Endothelial cell (in vitro differentiated cells): ENCODE data around the gene ZDHHC18. TPM values are rescaled to one million over a fixed set of nuclear protein-coding genes. Genes with fewer than 3 reads are reported as not detected.
"Not testable (repeated sequence)": the region's sequence is repeated elsewhere in the genome, so short reads cannot be mapped to it uniquely, and the experiment has no call there.

ENCODE experiments used
- DNase-seq: peaks from one replicate; pipeline ENCODE4 v3.0.0; 2021; ENCODE audit warnings: low spot score
- H3K27ac Mint-ChIP-seq: one replicate; pipeline ENCODE4 v1.8.0; 2021; ENCODE audit warnings: mixed read lengths, inconsistent platforms; ENCODE audit not compliant: unreplicated experiment
- H3K27me3 Mint-ChIP-seq: one replicate; pipeline ENCODE4 v1.8.0; 2021; ENCODE audit warnings: mild to moderate bottlenecking, moderate library complexity, mixed read lengths, inconsistent platforms; ENCODE audit not compliant: unreplicated experiment
- H3K36me3 Mint-ChIP-seq: one replicate; pipeline ENCODE4 v1.8.0; 2021; ENCODE audit warnings: mild to moderate bottlenecking, low read depth, mixed read lengths, inconsistent platforms; ENCODE audit not compliant: unreplicated experiment
- H3K4me1 Mint-ChIP-seq: one replicate; pipeline ENCODE4 v1.8.0; 2021; ENCODE audit warnings: mild to moderate bottlenecking, mixed read lengths, inconsistent platforms; ENCODE audit not compliant: unreplicated experiment
- H3K4me3 Mint-ChIP-seq: one replicate; pipeline ENCODE4 v1.8.0; 2021; ENCODE audit warnings: mild to moderate bottlenecking, mixed read lengths, inconsistent platforms; ENCODE audit not compliant: unreplicated experiment
- H3K9me3 Mint-ChIP-seq: one replicate; pipeline ENCODE4 v1.8.0; 2021; ENCODE audit warnings: mixed read lengths, inconsistent platforms; ENCODE audit not compliant: unreplicated experiment
- total RNA-seq: library from RNA; stranded (reverse); fragmentation: NEBNext Ultra II Directional; extraction: Animal tissue kit (Norgen Biotek cat#: 25700); gene quantifications from one replicate; pipeline ENCODE4 v1.2.1, GENCODE V29; 2021; ENCODE audit not compliant: unreplicated experiment
- TF ChIP-seq, protein P1 (sequence below): fragments of 200-600 bp; sonication (generic); IDR thresholded peaks from one replicate; pipeline ENCODE4 v1.5.0; 2021; ENCODE audit warnings: antibody characterized with exemption; ENCODE audit not compliant: unreplicated experiment

ZDHHC18 gene
- total RNA-seq, 1 donor from 2014 or later = 32.4 TPM

DNA sequence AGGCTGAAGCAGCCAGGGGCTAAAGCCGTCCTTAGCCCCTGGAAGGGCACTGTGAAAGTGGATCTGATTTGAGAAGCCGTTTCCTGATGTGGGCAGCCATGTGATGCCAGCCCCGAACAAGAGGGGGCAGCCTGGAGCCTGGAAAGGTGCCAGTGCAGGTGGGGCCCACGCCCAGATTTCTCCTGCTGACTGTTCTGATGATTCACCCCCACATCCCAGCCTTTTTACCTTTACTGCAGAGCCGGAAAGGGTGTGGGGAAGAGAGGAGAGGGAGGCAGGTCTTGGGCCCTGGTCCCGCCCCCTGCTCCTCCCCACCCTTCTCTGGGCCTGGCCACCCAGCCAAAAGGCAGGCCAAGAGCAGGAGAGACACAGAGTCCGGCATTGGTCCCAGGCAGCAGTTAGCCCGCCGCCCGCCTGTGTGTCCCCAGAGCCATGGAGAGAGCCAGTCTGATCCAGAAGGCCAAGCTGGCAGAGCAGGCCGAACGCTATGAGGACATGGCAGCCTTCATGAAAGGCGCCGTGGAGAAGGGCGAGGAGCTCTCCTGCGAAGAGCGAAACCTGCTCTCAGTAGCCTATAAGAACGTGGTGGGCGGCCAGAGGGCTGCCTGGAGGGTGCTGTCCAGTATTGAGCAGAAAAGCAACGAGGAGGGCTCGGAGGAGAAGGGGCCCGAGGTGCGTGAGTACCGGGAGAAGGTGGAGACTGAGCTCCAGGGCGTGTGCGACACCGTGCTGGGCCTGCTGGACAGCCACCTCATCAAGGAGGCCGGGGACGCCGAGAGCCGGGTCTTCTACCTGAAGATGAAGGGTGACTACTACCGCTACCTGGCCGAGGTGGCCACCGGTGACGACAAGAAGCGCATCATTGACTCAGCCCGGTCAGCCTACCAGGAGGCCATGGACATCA is 36.5 kb downstream of the ZDHHC18 start, which contains the start of gene SFN:
SFN (plus strand) TSS at position 369 of the 904 bp plus-strand sequence; CDS start at position 433, 64 bp downstream.
- H3K4me3 Mint-ChIP-seq = no peak within 1 kb of the TSS
- peak; percentile 33 for DNase-seq

DNA sequence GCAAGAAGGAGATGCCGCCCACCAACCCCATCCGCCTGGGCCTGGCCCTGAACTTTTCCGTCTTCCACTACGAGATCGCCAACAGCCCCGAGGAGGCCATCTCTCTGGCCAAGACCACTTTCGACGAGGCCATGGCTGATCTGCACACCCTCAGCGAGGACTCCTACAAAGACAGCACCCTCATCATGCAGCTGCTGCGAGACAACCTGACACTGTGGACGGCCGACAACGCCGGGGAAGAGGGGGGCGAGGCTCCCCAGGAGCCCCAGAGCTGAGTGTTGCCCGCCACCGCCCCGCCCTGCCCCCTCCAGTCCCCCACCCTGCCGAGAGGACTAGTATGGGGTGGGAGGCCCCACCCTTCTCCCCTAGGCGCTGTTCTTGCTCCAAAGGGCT is 37.2 kb downstream of the ZDHHC18 start:
- no peak for DNase-seq
- no peaks in the 10 kb centered on the region for H3K36me3 Mint-ChIP-seq
- H3K4me3 Mint-ChIP-seq = no peak overlapping the region
- peaks cover 7% of the 10 kb centered on the region for H3K4me1 Mint-ChIP-seq
- H3K27me3 Mint-ChIP-seq = peaks cover 10% of the 10 kb centered on the region
- H3K9me3 Mint-ChIP-seq = no peaks in the 10 kb centered on the region
- TF ChIP-seq, protein P1, sequence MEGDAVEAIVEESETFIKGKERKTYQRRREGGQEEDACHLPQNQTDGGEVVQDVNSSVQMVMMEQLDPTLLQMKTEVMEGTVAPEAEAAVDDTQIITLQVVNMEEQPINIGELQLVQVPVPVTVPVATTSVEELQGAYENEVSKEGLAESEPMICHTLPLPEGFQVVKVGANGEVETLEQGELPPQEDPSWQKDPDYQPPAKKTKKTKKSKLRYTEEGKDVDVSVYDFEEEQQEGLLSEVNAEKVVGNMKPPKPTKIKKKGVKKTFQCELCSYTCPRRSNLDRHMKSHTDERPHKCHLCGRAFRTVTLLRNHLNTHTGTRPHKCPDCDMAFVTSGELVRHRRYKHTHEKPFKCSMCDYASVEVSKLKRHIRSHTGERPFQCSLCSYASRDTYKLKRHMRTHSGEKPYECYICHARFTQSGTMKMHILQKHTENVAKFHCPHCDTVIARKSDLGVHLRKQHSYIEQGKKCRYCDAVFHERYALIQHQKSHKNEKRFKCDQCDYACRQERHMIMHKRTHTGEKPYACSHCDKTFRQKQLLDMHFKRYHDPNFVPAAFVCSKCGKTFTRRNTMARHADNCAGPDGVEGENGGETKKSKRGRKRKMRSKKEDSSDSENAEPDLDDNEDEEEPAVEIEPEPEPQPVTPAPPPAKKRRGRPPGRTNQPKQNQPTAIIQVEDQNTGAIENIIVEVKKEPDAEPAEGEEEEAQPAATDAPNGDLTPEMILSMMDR = no peak
- H3K27ac Mint-ChIP-seq = no peak overlapping the region

More for the DNA sequence above, 36.5 kb downstream of the ZDHHC18 start, which contains the start of gene SFN:
- peaks cover 10% of the 10 kb centered on the region for H3K27me3 Mint-ChIP-seq
- H3K9me3 Mint-ChIP-seq = no peaks in the 10 kb centered on the region
- peaks cover 7% of the 10 kb centered on the region for H3K4me1 Mint-ChIP-seq
- TF ChIP-seq, protein P1 = peak; percentile 24
- no peaks in the 10 kb centered on the region for H3K36me3 Mint-ChIP-seq
- H3K27ac Mint-ChIP-seq = no peak within 1 kb of the TSS

DNA sequence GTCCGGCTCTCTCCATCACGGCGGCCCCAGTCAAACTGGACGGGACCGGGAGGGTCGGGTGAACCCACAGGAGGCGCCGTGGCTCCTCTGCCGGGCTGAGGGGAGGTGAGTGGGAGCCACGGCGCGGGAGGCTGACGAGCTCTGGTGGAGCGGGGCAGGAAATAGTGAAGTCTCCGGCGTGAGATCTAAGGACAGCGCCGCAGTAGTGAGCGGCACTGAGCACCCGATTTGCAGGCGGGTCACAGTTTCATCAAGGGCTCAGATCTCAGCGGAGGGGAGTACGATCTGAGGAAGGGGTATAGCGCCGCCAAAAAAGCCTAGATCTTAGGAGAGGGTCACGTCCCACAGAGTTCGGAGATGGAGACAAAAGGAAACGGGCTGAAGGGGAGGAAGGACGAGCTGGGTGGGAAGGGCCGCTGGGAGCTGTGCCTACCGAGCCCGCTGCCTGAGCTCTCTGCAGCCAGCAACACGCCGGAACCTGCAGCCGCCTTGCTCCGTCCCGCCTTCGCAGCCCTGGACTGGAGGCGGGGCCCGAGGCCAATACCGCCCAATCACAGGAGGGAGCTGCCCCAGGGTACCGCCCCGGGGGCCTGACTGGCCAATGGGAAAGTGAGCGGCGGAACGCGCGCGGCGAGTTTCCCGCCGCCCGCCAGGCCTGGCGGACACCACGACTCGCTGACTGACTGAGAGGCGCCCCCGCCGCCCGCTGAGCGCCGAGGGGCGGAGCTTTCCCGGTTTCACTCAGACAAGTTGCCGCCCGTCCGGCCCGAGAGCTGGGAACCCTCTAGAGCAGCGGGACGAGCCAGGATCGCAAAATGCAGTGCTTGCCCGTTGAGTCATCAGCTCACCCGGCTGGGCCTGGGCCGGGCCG is 38.4 kb downstream of the ZDHHC18 start:
- no peaks in the 10 kb centered on the region for H3K9me3 Mint-ChIP-seq
- H3K36me3 Mint-ChIP-seq = no peaks in the 10 kb centered on the region
- peak overlapping the region; percentile 95 for H3K4me3 Mint-ChIP-seq
- peak; percentile 97 for DNase-seq
- peaks cover 10% of the 10 kb centered on the region for H3K27me3 Mint-ChIP-seq
- TF ChIP-seq, protein P1 = no peak
- peak overlapping the region; percentile 84 for H3K27ac Mint-ChIP-seq
- peaks cover 7% of the 10 kb centered on the region for H3K4me1 Mint-ChIP-seq

DNA sequence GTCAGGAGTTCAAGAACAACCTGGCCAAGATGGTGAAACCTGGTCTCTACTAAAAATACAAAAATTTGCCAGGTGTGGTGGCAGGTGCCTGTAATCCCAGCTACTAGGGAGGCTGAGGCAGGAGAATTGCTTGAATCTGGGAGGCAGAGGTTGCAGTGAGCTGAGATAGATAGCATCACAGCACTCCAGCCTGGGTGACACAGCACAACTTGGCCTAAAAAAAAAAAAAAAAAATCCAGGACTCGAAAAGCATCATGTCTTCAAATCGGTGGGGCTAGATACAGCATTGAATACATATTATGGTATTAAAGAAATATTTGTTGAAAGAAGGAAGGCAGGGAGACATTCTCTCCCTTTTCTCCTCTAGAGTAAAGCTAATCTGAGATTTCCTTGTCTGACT is 46.6 kb downstream of the ZDHHC18 start:
- H3K4me3 Mint-ChIP-seq, H3K36me3 Mint-ChIP-seq, H3K27ac Mint-ChIP-seq, H3K27me3 Mint-ChIP-seq, H3K4me1 Mint-ChIP-seq, DNase-seq, H3K9me3 Mint-ChIP-seq: not testable (repeated sequence)

DNA sequence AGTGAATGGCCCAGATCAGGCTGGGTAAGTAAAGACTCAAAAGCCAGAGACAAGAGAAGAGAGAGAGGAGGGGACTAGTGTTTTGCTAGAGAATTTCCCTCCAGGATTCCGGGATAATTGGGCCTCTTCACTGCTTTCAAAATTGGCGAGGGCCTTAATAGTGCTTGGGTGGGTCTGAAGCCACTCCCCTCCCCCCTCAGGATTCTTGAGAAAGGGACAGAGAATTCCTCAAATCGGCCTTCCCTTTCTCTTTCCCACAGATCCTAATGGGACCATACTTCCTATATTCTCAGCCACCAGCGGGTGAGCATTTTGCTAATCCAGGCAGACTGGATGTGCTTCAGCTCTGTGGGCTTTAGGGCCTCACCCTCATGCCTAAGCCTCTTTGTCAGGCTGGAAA is 48.4 kb downstream of the ZDHHC18 start:
- H3K27ac Mint-ChIP-seq = no peak overlapping the region
- peaks cover 8% of the 10 kb centered on the region for H3K36me3 Mint-ChIP-seq
- no peaks in the 10 kb centered on the region for H3K4me1 Mint-ChIP-seq

More for the DNA sequence above, 48.4 kb downstream of the ZDHHC18 start:
- TF ChIP-seq, protein P1 = no peak
- no peaks in the 10 kb centered on the region for H3K27me3 Mint-ChIP-seq
- no peaks in the 10 kb centered on the region for H3K9me3 Mint-ChIP-seq
- DNase-seq = no peak
- H3K4me3 Mint-ChIP-seq = no peak overlapping the region
